Tibial artery (tissue), 4 donors: ENCODE measurements around the gene PXMP4.

Experiments
- DNase-seq, 2 donors: peaks; one replicate each; pipeline ENCODE4 v3.0.0-alpha.2; 2019
- H3K27ac ChIP-seq, 2 donors: fragments of 200-600 bp; sonication (generic) in 1 of 2; 1 replicate in 1 of 2; 2 replicates in 1 of 2; pipeline ENCODE4 v1.5.1; 2018 to 2019; ENCODE audit warnings: mild to moderate bottlenecking in 1 of 2
- H3K27me3 ChIP-seq, 2 donors: fragments of 200-600 bp; sonication (generic) in 1 of 2; one replicate each; pipeline versions ENCODE4 v1.5.1 to v1.6.0; 2016 to 2019
- H3K36me3 ChIP-seq, 3 donors: fragments of 200-600 bp; sonication (generic) in 2 of 3; one replicate each; pipeline ENCODE4 v1.5.1; 2016 to 2019; ENCODE audit warnings: mild to moderate bottlenecking in 2 of 3
- H3K4me1 ChIP-seq, 4 donors: fragments of 200-600 bp; sonication (generic) in 2 of 4; 1 replicate in 3 of 4; 2 replicates in 1 of 4; pipeline ENCODE4 v1.5.1; 2016 to 2019
- H3K4me3 ChIP-seq, 2 donors: fragments of 200-600 bp; sonication (generic) in 1 of 2; 1 replicate in 1 of 2; 2 replicates in 1 of 2; pipeline ENCODE4 v1.5.1; 2018 to 2019; ENCODE audit warnings: mild to moderate bottlenecking in 2 of 2
- H3K9me3 ChIP-seq, 3 donors: fragments of 200-600 bp; sonication (generic) in 1 of 3; one replicate each; pipeline ENCODE4 v1.5.1; 2016 to 2019
- intact Hi-C: fragments of 100-400 bp; cut with DNase I; formaldehyde crosslinking; loops from one replicate; pipeline ENCODE4 v1.15.0; 2023; ENCODE audit warnings: low total_unique reads
- TF ChIP-seq, protein P1 (sequence below), 2 experiments: fragments of 200-600 bp in 1 of 2; fragments of 450-650 bp in 1 of 2; IDR thresholded peaks; one replicate each; pipeline ENCODE4 v1.5.1; 2017 to 2019; ENCODE audit warnings: antibody characterized with exemption in 2 of 2, mild to moderate bottlenecking in 1 of 2, moderate library complexity in 1 of 2

Gene PXMP4

DNA sequence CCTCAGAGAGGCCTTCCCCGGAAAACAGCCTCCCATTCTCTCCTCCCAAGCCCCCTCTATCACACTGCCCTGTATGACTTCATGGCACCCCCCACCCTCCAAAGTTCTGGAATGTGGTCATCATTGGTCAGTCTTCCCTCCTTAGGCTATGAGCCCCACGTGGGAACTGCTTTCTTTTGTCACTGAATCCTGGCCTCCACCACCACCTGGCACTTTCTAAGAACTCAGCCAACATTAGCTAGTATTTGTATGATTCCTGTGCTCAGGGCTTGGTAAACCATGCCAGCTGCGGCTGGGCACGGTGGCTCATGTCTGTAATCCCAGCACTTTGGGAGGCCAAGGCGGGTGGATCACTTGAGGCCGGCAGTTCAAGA is 25.5 kb downstream of the PXMP4 start:
- Histone ChIP-seq H3K36me3 (no peaks in the 10 kb centered on the region), H3K4me1 (peaks cover 0 to 26% (median 17%) of the 10 kb centered on the region in 4 donors), H3K4me3 (no peak overlapping the region), H3K27me3 (no peaks in the 10 kb centered on the region), H3K27ac (peak overlapping the region; percentile 72 to 74), H3K9me3 (no peaks in the 10 kb centered on the region)
- intact Hi-C loops, result no loop called here
- TF ChIP-seq, protein P1, sequence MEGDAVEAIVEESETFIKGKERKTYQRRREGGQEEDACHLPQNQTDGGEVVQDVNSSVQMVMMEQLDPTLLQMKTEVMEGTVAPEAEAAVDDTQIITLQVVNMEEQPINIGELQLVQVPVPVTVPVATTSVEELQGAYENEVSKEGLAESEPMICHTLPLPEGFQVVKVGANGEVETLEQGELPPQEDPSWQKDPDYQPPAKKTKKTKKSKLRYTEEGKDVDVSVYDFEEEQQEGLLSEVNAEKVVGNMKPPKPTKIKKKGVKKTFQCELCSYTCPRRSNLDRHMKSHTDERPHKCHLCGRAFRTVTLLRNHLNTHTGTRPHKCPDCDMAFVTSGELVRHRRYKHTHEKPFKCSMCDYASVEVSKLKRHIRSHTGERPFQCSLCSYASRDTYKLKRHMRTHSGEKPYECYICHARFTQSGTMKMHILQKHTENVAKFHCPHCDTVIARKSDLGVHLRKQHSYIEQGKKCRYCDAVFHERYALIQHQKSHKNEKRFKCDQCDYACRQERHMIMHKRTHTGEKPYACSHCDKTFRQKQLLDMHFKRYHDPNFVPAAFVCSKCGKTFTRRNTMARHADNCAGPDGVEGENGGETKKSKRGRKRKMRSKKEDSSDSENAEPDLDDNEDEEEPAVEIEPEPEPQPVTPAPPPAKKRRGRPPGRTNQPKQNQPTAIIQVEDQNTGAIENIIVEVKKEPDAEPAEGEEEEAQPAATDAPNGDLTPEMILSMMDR (IDR thresholded peaks at IDR 0.05), result no peak
- DNase-seq, result no peak

DNA sequence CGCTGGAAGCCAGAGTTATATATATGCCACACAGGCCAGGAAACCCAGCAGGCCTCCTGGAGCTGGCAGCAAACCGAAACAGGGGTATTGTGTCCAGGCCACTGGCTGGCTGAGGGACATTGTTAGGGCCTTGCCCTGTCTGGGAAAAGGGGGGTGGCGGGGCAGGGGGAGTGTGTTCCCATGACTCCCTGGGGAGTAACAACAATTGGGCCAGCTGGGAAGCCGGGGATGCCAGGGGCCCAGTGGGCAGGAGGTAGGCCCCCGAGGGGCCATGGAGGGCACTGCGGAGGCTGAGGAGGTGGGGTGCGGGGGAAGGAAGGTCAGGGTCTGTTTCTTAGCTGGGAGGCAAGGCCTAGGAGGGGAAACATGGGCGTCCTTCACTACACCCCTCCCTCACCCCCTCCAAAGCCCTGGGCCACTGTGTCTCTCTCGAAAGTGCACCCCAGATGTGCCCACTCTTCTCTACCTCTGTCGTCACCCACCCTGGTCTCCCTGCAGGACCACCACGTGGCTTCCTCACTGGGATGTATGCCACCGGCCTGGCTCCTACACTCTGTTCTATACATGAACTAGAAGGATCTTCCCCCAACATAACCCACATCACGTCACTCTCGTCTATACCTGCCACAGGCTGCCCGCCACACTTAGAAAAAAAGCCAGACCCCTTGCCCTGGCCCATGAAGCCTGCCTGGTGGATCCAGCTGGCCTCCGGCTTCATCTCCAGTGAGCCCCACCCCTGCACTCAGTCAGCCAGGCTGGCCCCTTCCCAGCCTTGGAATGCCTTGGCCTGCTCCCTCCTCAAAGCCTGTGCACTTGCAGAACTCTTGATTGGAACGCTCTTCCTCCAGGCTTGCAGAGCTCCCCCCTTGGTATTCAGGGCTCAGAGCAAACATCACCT is 26.1 kb downstream of the PXMP4 start:
- Histone ChIP-seq H3K36me3 (no peaks in the 10 kb centered on the region), H3K27me3 (no peaks in the 10 kb centered on the region), H3K9me3 (no peaks in the 10 kb centered on the region), H3K4me1 (peaks cover 0 to 26% (median 17%) of the 10 kb centered on the region in 4 donors), H3K27ac (peak overlapping the region; percentile 72 to 74), H3K4me3 (no peak overlapping the region)
- peak in 1 of 2 donors; percentile 78 for DNase-seq
- intact Hi-C loops, result no loop called here
- TF ChIP-seq, protein P1 (IDR thresholded peaks at IDR 0.05), result no peak

DNA sequence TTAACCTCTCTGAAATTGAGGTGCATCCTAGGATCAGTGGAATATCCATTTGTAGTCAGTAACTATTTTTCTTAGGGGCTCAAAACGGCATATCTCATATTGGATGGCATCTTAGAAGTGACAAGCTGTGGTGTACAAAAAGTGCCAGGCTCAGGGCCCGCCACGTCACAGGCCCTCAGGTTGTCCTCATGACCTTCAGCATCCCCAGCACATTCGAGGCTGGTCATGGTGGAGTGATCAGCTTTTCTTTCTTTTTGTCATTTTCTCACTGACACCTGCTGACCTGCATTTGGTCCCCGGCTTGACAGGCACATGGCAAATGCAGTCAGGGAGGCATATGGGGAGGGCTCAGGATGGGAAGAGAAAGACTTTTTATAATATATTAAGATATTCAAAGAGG is 26.8 kb downstream of the PXMP4 start:
- DNase-seq, result no peak
- Histone ChIP-seq H3K36me3 (no peaks in the 10 kb centered on the region), H3K4me1 (peaks cover 0 to 26% (median 17%) of the 10 kb centered on the region in 4 donors), H3K4me3 (no peak overlapping the region), H3K9me3 (no peaks in the 10 kb centered on the region), H3K27ac (peak overlapping the region; percentile 72 to 74), H3K27me3 (no peaks in the 10 kb centered on the region)
- intact Hi-C loops, result no loop called here
- TF ChIP-seq, protein P1 (IDR thresholded peaks at IDR 0.05), result no peak

DNA sequence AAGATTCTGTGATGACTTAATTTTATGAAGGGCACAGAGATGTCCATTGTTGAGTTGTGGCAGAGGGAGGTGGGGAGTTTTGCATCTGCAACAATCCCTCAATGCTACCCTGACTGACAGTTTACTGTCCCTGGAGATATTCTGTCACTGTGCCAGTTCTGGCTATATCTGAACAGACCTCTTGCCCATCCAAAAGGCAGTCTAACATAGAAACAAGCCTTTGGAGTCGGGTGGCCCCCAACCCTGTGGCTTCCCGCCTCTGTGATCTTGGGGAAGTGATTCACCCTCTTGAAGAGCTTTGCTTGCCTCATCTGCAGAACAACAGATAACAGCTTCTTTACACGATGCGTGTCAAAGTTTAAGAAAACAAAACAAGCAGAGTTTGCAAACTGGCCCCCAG is 30.1 kb downstream of the PXMP4 start:
- H3K36me3 ChIP-seq, result no peaks in the 10 kb centered on the region
- no peaks in the 10 kb centered on the region for H3K27me3 ChIP-seq
- TF ChIP-seq, protein P1 (IDR thresholded peaks at IDR 0.05), result no peak
- no peak for DNase-seq
- H3K4me1 ChIP-seq, result peaks cover 0 to 31% (median 22%) of the 10 kb centered on the region in 4 donors
- H3K27ac ChIP-seq, result no peak overlapping the region
- H3K9me3 ChIP-seq, result no peaks in the 10 kb centered on the region
- no peak overlapping the region for H3K4me3 ChIP-seq
- intact Hi-C loops, result loop anchor here (10.0 kb wide), 1 partner anchor 45 kb away; the partner anchor contains the start of gene ZNF341

DNA sequence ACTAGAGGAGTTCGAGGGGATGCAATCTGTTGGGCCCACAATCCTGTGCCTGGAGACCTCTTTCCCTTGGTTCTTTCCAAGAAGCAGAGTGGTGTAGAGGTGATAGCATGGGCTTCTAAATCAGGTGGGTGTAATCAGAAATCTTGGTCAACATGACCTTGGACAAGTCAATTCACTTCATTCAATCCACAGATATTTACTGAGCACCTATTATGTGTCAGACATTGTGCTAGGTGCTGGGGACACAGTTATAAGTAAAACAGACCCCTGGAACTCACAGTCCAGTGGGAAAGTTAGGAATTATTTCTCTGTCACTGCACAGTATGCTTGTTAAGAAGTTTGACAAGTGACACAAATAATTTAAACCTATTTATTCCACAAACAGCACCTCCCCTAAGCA is 30.6 kb downstream of the PXMP4 start:
- H3K27me3 ChIP-seq, result no peaks in the 10 kb centered on the region
- no peaks in the 10 kb centered on the region for H3K36me3 ChIP-seq
- no peak for DNase-seq
- no peaks in the 10 kb centered on the region for H3K9me3 ChIP-seq
- no peak overlapping the region for H3K27ac ChIP-seq
- H3K4me1 ChIP-seq, result peaks cover 0 to 28% (median 21%) of the 10 kb centered on the region in 4 donors
- intact Hi-C loops, result loop anchor here (10.0 kb wide), 1 partner anchor 45 kb away; the partner anchor contains the start of gene ZNF341
- TF ChIP-seq, protein P1 (IDR thresholded peaks at IDR 0.05), result no peak
- H3K4me3 ChIP-seq, result no peak overlapping the region
